Measurements from ENCODE around the gene GAPDHS. TPM values are rescaled to one million over a fixed set of nuclear protein-coding genes. Genes with fewer than 3 reads are reported as not detected.
A peak's percentile ranks its signal among the peaks of the same experiment; 100 is the strongest.

GAPDHS gene
- total RNA-seq, 1 experiment from 2014 or later = not detected

DNA sequence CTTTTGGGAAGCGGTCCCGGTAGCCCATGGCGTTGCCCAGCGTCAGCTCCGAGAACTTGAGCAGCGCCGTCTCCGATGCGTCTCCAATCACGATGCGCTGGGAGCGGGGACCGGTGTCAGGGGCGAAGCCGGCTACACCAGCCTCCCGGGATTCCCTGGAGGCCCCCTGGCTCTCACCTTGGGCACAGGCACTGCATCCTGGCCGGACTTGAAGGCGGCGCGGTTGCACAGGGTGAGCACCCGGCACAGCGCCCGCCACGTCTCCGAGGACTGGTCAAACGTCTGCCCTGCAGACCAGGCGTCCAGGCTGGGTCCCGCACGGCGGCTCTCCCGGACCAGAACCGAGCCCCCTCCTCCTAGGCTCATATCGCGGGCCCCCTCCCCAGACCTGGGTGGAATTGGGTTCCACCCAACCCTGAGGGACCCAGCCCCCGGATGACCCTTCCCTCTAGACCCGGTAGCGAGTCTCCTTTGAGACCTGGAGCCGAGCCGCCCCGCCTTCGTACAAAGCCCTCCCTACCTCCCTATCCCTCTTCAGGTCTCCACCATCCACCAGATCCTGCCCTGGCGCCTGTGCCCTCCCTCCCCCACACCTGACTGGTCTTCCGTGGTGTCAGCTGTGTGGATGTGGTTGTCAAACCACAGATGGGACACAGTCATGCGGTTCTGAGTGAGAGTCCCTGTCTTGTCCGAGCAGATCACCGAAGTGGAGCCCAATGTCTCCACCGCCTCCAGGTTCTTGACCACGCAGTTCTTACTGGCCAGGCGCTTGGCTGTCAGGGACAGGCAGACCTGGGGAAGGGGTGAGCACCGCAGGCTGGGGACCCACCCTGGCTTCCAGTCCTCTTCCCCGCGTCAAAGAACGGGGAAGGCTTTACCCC, 25.4 kb downstream of the GAPDHS start:
- WGBS (ENCODE audit: extremely low coverage, insufficient read length, low lambda C conversion rate) = no CpG with 5 or more reads among the region's 53 CpGs
- no peak overlapping the region for H2AFZ ChIP-seq (ENCODE audit: low read length)
- H3K4me3 Mint-ChIP-seq = peak overlapping the region; percentile 85 to 90

More for the DNA sequence above, 25.4 kb downstream of the GAPDHS start:
- H3K4me1 Mint-ChIP-seq = peaks cover 9 to 17% of the 10 kb centered on the region in 2 experiments
- peaks cover 76% of the 10 kb centered on the region for H3K27me3 Mint-ChIP-seq (ENCODE audit: low read depth)
- H3K9ac ChIP-seq (ENCODE audit: extremely low read depth, insufficient read length, low read length) = no peak overlapping the region
- peaks cover 7% of the 10 kb centered on the region for H3K23me2 ChIP-seq (ENCODE audit: insufficient read length, low read depth, low read length, poor library complexity, severe bottlenecking)
- no peak overlapping the region for H2BK20ac ChIP-seq (ENCODE audit: low read depth, low read length, poor library complexity, severe bottlenecking)
- H4K8ac ChIP-seq (replicated peaks; ENCODE audit: insufficient read length, low read depth, low read length) = no peak overlapping the region
- no peak overlapping the region for H3K4ac ChIP-seq (ENCODE audit: low read depth, low read length)
- H4K5ac ChIP-seq (ENCODE audit: insufficient read length, low read depth, low read length) = no peak overlapping the region
- no peak overlapping the region for H4K91ac ChIP-seq (ENCODE audit: insufficient read length, low read depth, low read length)
- H3K18ac ChIP-seq (ENCODE audit: insufficient read length, low read depth, low read length) = no peak overlapping the region
- H3K27me3 ChIP-seq (ENCODE audit: insufficient read depth, low read length) = peaks cover 3% of the 10 kb centered on the region; the same call in 1 of the 2 replicates
- H3K9me3 ChIP-seq (ENCODE audit: control insufficient read depth, low read depth, low read length) = no peaks in the 10 kb centered on the region
- no peak overlapping the region for H2AK5ac ChIP-seq (ENCODE audit: insufficient read length, low read length)
- H3K14ac ChIP-seq (ENCODE audit: insufficient read depth, low read length) = no peak overlapping the region
- no peak overlapping the region for H2BK12ac ChIP-seq (ENCODE audit: insufficient read length, low read depth, low read length)
- no peak overlapping the region for H3K23ac ChIP-seq (ENCODE audit: insufficient read length, low read depth, low read length)
- no peaks in the 10 kb centered on the region for H4K20me1 ChIP-seq (ENCODE audit: control insufficient read depth, insufficient read depth, insufficient read length)
- H3K79me2 ChIP-seq (ENCODE audit: insufficient read depth, low read length) = no peaks in the 10 kb centered on the region; the same call in 1 of the 2 replicates
- no peak overlapping the region for H3K27ac ChIP-seq (ENCODE audit: insufficient read length, low read depth, low read length)
- H2BK15ac ChIP-seq (ENCODE audit: low read depth, low read length) = no peak overlapping the region
- peaks cover 0 to 2% of the 10 kb centered on the region in 2 experiments; a peak in 1 of 5 replicates for H3K9me3 Mint-ChIP-seq
- H3K79me1 ChIP-seq (ENCODE audit: insufficient read depth, low read depth, low read length, poor library complexity, severe bottlenecking) = no peaks in the 10 kb centered on the region
- H3K27ac Mint-ChIP-seq = no peak overlapping the region
- H2BK5ac ChIP-seq (ENCODE audit: insufficient read length, low read length) = no peak overlapping the region
- TF ChIP-seq, protein P1, sequence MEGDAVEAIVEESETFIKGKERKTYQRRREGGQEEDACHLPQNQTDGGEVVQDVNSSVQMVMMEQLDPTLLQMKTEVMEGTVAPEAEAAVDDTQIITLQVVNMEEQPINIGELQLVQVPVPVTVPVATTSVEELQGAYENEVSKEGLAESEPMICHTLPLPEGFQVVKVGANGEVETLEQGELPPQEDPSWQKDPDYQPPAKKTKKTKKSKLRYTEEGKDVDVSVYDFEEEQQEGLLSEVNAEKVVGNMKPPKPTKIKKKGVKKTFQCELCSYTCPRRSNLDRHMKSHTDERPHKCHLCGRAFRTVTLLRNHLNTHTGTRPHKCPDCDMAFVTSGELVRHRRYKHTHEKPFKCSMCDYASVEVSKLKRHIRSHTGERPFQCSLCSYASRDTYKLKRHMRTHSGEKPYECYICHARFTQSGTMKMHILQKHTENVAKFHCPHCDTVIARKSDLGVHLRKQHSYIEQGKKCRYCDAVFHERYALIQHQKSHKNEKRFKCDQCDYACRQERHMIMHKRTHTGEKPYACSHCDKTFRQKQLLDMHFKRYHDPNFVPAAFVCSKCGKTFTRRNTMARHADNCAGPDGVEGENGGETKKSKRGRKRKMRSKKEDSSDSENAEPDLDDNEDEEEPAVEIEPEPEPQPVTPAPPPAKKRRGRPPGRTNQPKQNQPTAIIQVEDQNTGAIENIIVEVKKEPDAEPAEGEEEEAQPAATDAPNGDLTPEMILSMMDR (conservative IDR thresholded peaks at IDR 0.05) = no peak
- H3K4me2 ChIP-seq (ENCODE audit: insufficient read depth, insufficient read length, low read length) = peak overlapping the region; percentile 83
- H3K36me3 Mint-ChIP-seq (ENCODE audit: insufficient read depth in 1 of 3, low read depth in 3 of 3) = no peaks in the 10 kb centered on the region; a peak in 1 of 7 replicates
- no peak for DNase-seq
- no peak overlapping the region for H2BK120ac ChIP-seq (ENCODE audit: low read depth, low read length, poor library complexity, severe bottlenecking)
- no peak overlapping the region for H3T11ph ChIP-seq (ENCODE audit: low read length)
- H3K56ac ChIP-seq (ENCODE audit: insufficient read length, low read depth, low read length) = no peak overlapping the region
- no peaks in the 10 kb centered on the region for H3K4me1 ChIP-seq (ENCODE audit: insufficient read depth, low read length)

All from H9 (cell line).